ENCODE data around the gene OCRL.

OCRL gene

DNA sequence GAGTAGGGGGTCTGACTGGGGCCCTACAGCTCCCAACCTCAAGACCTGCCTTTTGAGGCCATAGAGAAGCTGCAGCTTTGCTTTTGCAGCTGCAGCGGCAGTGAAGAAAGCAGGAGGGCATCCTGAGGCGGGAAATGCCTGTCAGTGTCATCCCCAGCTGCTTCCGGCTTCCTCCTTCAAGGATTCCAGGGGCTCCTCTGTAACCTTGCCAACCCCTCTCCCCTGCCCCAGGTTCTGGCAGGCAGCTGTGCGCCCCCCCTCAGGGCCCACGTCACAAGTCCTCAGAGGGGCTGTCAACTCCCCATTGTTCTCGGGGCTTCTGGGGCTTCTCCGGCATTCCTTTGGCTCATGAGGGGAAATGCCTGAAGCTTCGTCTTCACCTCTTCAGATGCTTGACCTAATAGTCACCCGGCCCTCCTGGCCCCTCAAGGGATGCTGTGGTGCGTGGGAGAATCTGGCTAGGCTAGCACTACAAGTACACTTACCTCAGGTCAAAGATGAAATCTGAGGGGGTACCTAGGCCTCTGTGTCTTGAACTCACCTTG is 82.8 kb downstream of the OCRL start:
- Histone ChIP-seq H3K27ac (no peak overlapping the region), H3K4me3 (no peak overlapping the region)

DNA sequence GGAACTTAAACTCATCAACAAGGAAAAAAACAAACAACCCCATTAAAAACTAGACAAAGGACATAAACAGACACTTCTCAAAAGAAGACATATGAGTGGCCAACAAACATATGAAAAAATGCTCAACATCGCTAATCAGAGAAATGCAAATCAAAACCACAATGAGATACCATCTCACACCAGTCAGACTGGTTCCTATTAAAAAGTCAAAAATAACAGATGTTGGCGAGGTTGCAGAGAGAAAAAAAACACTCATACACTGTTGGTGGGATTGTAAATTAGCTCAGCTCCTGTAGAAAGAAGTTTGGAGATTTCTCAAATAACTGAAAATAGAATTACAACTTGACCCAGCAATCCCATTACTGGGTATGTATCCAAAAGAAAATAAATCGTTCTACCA is 86.0 kb downstream of the OCRL start:
- Histone ChIP-seq H3K4me3 (no peak overlapping the region), H3K27ac (no peak overlapping the region)

DNA sequence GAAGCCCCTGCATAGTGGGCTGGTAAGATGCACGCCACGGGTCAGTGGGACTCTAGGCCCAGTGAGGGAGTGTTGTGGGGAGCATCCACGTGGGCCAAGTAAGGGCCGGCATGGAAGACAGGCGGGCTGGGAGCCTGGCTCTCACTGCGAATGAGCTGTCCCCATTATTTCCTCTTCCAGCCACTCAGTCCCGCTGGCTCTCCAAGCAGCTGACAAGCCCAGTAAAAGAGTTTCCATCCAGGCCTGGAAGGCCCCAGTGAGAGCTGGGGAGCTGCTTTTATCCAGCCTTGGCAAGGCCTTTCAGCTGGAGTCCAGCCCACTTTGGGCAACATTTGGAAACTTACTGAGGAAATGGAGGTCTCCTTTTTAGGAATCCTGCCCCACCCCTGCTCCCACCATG is 89.8 kb downstream of the OCRL start:
- Histone ChIP-seq H3K4me3 (no peak overlapping the region), H3K27ac (peak overlapping the region in 3 of 21 experiments; percentile 1 to 52 (median 31))

DNA sequence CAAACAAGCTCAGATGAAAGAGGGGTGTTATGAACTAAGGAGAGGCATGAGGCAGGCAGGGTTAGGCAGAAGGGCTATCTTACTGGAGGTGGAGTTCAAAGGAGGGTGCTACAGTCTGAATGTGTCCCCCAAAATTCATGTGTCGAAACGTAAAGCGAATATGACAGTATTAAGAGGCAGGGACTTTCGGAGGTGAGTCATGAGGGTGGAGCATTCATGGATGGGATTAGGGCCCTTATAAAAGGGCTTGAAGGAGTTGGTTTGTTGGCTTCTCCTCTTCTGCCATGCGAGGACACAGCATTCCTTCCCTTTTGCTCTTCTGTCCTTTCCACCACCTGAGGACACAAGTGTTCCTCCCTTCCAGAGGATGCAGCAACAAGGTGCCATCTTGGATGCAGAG is 91.8 kb downstream of the OCRL start:
- H3K4me3 ChIP-seq, result no peak overlapping the region

DNA sequence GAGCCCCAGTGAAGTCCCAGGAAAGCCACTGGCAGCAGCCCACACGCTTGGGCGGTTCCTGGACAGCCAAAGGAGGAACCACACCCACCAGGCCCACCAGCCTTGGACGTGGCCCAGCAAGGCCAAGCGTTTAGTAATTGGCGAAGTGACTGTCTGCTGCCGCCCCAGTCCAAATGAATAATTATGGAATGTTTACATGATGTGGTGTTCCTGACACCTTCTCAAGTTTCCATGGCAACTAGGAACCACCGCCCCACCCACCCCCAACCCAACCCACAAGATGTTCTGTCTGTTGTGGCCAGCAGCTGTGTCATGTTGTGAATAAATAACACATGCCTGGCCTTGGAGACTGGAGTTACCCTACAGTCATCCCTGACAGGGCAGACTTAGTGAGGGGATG is 92.4 kb downstream of the OCRL start:
- Histone ChIP-seq H3K4me3 (no peak overlapping the region), H3K27ac (no peak overlapping the region)

More for the DNA sequence above, 91.8 kb downstream of the OCRL start:
- peak overlapping the region in 1 of 21 experiments; percentile 54 for H3K27ac ChIP-seq

DNA sequence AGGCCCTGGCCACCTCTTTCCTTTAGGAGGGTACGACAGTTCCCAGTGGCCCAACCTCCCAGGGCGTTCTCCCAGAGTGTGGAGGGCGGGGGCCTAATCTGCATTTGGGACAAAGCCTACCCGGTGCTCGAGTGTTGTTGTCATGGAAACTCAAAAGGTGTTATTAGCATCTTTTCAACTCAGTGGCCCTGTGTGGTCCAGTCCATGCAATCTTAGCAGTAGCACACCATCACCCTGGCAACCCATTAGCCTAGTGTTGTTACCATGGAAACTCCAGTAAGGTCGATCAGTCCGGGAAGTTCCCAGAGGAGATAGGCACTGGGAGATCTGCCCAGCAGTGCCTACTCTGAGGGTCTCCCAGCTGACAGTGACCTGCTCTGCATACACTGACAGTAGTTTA is 94.5 kb downstream of the OCRL start:
- H3K4me3 ChIP-seq, result no peak overlapping the region

DNA sequence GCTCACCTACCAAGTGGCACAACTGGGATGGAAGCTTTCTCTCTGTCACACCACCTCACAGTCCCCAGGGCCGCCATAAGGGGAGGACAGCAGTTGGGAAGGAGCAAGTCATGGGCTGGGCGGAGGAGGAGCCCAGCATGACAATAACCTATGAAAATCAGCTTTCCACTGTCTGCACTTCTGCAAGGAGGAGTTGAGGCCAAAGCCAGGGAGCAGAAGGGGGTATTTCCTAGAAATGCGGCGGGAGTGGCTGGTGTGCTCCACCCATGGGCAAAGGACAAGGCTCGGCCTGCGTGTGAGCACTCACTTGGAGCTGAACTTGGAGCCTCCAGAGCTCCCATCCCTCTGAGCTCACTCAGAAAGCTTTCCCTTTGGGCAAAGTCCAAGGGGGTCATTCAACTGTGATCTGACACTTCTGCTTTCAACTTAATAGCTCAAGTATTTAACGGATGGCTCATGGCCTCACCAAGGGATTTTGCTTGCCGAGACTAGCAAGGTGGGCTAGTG is 96.2 kb downstream of the OCRL start:
- H3K4me3 ChIP-seq, result no peak overlapping the region
- H3K27ac ChIP-seq, result peak overlapping the region in 1 of 21 experiments; percentile 0

More for the DNA sequence above, 94.5 kb downstream of the OCRL start:
- peak overlapping the region in 1 of 21 experiments; percentile 16 for H3K27ac ChIP-seq

DNA sequence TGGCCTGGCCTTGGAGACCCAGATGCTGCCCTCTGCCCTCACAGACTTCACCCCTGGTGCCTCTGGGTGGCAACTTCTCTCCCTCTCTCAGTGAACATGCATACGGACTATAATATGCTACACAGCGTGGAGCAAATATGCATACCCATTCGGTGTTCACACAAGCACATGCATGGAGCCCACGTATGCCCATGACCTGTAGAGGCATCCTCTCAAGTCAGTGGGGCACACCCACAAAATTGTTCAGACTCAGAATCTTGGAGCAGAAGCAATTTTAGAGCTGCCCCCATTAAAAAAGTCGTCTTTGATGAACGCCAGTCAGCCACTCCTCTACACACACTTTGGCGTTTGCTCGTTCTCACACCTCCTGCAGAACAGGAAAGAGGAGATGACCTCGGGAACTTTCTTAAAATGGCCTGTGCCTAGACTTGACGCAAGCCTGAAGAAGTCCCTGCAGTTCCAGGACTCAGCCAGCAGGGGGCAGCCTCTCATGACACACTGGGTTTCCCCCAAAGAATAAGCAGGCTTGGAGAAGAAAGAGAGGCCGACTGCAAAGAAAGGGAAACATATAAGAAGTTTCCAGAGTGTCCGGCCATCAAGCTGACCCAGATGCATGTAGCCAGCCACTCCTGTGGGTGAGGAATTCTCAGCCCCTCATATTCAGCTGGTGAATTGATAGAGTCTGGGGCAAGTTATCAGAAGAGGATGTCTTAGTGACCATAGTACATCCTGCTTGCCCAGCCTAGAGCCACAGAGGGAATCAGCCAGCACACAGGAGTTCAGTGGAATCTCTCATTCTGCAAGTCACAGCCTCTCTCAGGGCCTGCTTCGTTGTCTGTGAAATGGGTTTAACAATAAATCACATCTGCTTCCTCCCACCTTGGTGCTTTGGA is 97.4 kb downstream of the OCRL start:
- no peak overlapping the region for H3K27ac ChIP-seq
- H3K4me3 ChIP-seq, result no peak overlapping the region

DNA sequence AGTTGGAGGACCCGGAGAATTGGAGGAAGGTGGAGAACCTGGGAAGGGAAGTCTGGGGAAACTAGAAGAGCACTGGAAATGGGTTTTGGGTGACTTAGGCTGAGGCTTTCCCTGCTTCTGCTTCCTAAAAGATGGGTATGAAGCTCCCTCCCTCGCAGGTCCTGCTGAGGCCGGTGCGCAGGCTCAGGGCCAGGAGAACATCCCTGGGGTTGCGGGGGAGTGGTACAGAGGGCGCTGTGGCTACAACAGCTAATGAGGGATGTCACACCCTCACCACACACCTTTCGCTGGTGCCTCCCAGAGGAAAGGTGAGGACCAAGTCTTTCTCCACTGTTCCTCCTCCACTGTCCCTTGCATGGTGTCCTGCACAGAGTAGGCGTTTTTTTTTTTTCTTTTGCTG is 98.9 kb downstream of the OCRL start:
- no peak overlapping the region for H3K27ac ChIP-seq
- H3K4me3 ChIP-seq, result no peak overlapping the region

DNA sequence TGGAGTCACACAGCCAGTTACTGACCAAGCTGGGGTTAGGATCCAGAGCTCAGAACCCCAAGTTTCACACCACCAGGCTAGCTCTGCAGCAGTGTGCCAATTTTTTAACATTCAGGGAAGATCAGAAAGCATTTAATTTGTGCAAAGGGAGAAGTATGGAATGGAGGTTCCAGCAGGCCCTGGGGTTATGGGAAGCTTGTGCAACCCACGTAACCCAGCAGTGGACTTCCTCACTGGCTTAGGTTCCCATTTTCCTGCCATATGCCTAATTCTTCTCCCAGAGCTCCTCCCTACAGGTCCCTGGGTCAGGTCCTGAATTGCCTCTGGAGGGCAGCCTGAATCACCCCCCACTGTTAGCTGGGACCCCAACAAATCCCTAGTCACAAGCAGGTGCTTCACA is 100.7 kb downstream of the OCRL start:
- H3K4me3 ChIP-seq, result no peak overlapping the region
- H3K27ac ChIP-seq, result no peak overlapping the region

DNA sequence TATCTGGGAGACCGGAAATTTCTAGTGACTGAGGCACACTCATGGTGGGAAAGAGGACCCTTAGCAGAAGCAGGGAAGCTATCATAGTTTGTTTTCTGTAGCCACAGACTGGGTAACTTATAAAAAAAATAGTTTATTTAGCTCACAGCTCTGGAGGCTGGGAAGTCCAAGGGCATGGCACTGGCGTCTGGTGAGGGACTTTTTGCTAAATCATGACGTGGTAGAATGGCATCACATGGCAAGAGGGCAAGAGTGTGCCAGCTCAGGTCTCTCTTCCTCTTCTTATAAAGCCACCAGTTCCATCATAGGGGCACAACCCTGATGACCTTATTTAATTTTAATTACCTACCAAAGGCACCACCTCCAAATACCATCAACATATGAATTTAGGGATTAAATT is 101.4 kb downstream of the OCRL start:
- Histone ChIP-seq H3K27ac (no peak overlapping the region), H3K4me3 (no peak overlapping the region)

DNA sequence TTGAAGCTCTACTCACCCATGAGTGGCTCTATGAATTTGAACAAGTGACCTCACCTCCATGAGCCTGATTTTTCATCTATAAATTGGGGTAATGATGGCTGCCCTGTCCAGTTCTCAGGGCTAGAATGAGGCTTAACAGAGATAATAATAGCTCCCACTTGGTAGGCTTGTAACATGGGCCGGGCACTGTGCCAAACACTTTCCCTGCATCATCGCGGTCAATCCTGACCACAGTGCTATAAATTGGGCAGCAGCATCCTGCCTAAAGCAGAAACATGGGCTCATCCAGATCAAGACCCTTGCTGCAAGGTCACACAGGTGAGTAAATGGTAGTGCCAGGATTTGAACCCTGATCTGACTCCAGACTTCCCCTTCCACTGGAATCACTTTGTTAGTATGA is 101.9 kb downstream of the OCRL start:
- H3K27ac ChIP-seq, result no peak overlapping the region
- H3K4me3 ChIP-seq, result no peak overlapping the region
